Epithelial cell of esophagus (primary cell): Measurements from ENCODE around the gene MAGI2.

Experiments
- DNase-seq: peaks from one replicate; pipeline ENCODE4 v3.0.0; 2010; ENCODE audit warnings: low read depth
- H3K4me3 ChIP-seq: 2 replicates; pipeline ENCODE4 v1.5.1; 2011; ENCODE audit warnings: mild to moderate bottlenecking, low read length, control low read depth
- CTCF ChIP-seq: IDR thresholded peaks from 2 replicates; pipeline ENCODE4 v1.5.1; 2011; ENCODE audit warnings: low read depth, mild to moderate bottlenecking, low read length, control low read depth, inconsistent platforms; ENCODE audit not compliant: insufficient read depth; ENCODE audit errors: missing control alignments

Gene MAGI2

DNA sequence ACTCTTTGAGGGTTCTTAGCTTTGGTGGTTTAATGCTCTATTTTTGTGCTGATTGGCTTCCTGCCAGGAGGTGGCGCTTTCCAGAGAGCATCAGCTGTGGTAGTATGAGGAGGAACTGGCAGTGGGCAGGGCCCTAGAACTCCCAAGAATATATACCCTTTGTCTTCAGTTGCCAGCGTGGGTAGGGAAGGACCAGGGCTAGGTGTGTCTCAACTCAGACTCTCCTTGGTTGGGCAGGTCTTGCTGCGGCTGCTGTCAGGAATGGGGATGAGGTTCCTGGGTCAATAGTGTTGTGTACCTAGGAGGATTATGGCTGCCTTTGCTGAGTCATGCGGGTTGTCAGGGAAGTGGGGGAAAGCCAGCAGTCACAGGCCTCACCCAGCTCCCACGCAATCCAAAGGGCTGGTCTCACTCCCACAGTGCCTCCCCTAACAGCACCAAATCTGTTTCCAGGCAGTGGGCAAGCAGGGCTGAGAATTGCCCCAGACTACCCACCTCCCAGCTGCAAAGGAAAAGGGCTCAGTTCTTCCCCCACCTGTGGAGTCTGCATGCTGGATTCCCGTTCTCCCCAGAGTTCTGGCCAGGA is 1463.4 kb downstream of the MAGI2 start:
- peak; percentile 70 for DNase-seq
- no peak overlapping the region for H3K4me3 ChIP-seq
- TF ChIP-seq CTCF, result peak; percentile 8

DNA sequence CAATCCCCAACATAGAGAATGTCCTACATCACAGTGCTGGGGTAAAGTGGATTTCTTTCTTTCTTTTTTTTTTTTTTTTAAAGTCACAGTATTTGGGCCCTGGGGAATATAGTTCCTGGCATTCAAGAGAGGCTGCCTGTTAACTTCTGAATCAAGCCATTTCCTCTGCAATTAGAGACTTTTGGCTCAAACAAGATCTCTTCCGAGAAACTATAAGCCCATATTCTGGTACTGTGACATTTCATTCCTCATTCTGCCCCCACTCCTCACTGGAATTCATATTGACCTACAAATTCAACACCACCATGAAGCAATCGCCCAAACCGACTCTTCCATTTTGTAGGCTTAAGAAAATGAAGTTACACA is 1467.5 kb downstream of the MAGI2 start:
- TF ChIP-seq CTCF, result no peak
- H3K4me3 ChIP-seq, result no peak overlapping the region
- no peak for DNase-seq

GRCh38 chr7:77985232-77985973 is 1468.1 kb downstream of the MAGI2 start:
- H3K4me3 ChIP-seq, result no peak overlapping the region
- TF ChIP-seq CTCF, result no peak
- no peak for DNase-seq

DNA sequence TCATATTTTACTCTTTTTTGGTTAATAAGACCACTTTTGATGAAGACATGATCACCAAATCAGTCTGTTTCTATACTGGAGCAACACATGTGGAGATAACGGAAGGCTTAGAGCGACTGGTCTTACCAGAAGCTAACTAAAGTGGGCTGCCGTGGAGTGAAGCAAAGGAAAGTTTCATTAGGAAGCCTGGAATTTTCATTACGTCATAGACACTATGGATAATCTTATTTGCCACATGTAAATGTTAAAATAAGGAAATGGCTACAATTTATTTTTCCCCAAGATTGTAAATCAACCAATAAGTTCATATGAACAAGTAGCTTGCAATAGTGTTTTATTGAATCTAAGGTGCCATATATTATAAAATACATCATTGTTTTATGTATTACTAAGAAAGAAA is 1469.5 kb downstream of the MAGI2 start:
- no peak overlapping the region for H3K4me3 ChIP-seq
- DNase-seq, result no peak
- no peak for TF ChIP-seq CTCF

- DNase-seq, result peak; percentile 59
- TF ChIP-seq CTCF, result no peak
These were observed 1470.4 kb downstream of the MAGI2 start for GRCh38 chr7:77982926-77983550.

DNA sequence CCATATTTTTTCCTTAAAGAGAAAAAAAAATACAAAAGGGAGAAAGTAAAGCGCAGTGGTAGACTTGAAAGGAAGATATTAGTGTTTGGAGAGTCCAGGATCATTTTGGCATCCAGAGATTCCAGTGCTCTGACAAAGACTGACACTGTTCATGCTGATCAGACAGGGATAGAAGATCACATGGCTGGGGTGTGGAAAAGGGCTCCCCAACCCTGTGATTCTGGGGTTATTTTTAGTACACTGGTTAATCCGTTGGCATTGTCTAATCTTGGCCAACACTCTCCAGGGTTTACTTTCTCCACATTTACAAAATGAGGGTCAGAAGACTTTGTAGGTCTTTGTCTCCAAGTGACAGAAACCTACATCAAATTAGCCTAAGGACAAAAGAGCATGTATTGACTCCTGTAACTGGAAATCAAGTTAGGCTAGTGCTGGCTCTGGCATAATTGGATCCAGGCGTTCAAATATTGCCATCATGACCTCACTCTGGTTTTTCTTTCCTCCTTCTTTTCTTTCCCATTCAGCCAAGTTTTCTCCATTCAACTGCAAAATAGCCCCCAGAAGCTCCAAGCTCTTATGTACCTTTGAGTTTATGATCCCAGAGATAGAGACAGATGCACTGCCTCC is 1473.3 kb downstream of the MAGI2 start:
- H3K4me3 ChIP-seq, result no peak overlapping the region
- no peak for TF ChIP-seq CTCF
- DNase-seq, result no peak

More at GRCh38 chr7:77982926-77983550, 1470.4 kb downstream of the MAGI2 start:
- no peak overlapping the region for H3K4me3 ChIP-seq
